HEK293 (cell line): ENCODE measurements around the gene C11orf91.

ENCODE experiments used
- ATF2 ChIP-seq: fragments of 450-650 bp; formaldehyde crosslinking; IDR thresholded peaks from 2 replicates; pipeline ENCODE4 v1.5.1; 2016; ENCODE audit warnings: missing biosample characterization, missing genetic modification characterization, low read depth
- BCL6B ChIP-seq: fragments of 450-650 bp; formaldehyde crosslinking; IDR thresholded peaks from 2 replicates; pipeline ENCODE4 v1.5.1; 2017; ENCODE audit warnings: missing biosample characterization, missing genetic modification characterization
- GLIS1 ChIP-seq: fragments of 450-650 bp; formaldehyde crosslinking; IDR thresholded peaks from 2 replicates; pipeline ENCODE4 v1.5.1; 2016; ENCODE audit warnings: missing biosample characterization, missing genetic modification characterization
- KLF16 ChIP-seq: fragments of 450-650 bp; formaldehyde crosslinking; IDR thresholded peaks from 2 replicates; pipeline ENCODE4 v1.5.1; 2017; ENCODE audit warnings: missing biosample characterization, missing genetic modification characterization
- KLF9 ChIP-seq: fragments of 450-650 bp; formaldehyde crosslinking; IDR thresholded peaks from 2 replicates; pipeline ENCODE4 v1.5.1; 2016; ENCODE audit warnings: missing biosample characterization, missing genetic modification characterization, low read depth
- OSR2 ChIP-seq: fragments of 450-650 bp; formaldehyde crosslinking; IDR thresholded peaks from 2 replicates; pipeline ENCODE4 v1.5.1; 2016; ENCODE audit warnings: missing biosample characterization, missing genetic modification characterization
- OVOL3 ChIP-seq: fragments of 450-650 bp; formaldehyde crosslinking; IDR thresholded peaks from 2 replicates; pipeline ENCODE4 v1.5.1; 2016; ENCODE audit warnings: missing biosample characterization, missing genetic modification characterization
- SETDB1 ChIP-seq: IDR thresholded peaks from one replicate; pipeline ENCODE4 v1.6.1; 2017; ENCODE audit warnings: mild to moderate bottlenecking, low read length, moderate library complexity, mixed read lengths; ENCODE audit not compliant: insufficient read length
- SP7 ChIP-seq: fragments of 450-650 bp; formaldehyde crosslinking; IDR thresholded peaks from 2 replicates; pipeline ENCODE4 v1.5.1; 2016; ENCODE audit warnings: missing biosample characterization, missing genetic modification characterization
- TCF7L2 ChIP-seq: IDR thresholded peaks from 2 replicates; pipeline ENCODE4 v1.6.1; 2011; ENCODE audit warnings: low read depth, mild to moderate bottlenecking, inconsistent platforms, low read length, moderate library complexity, borderline replicate concordance
- TRIM28 ChIP-seq: IDR thresholded peaks from 2 replicates; pipeline ENCODE4 v1.6.1; 2011; ENCODE audit warnings: low read length, control low read depth, borderline replicate concordance
- ZFP37 ChIP-seq: fragments of 450-650 bp; formaldehyde crosslinking; IDR thresholded peaks from 2 replicates; pipeline ENCODE4 v1.5.1; 2016; ENCODE audit warnings: missing biosample characterization, missing genetic modification characterization
- ZNF140 ChIP-seq: fragments of 450-650 bp; formaldehyde crosslinking; IDR thresholded peaks from 2 replicates; pipeline ENCODE4 v1.5.1; 2016; ENCODE audit warnings: missing biosample characterization, missing genetic modification characterization
- ZNF292 ChIP-seq: fragments of 450-650 bp; formaldehyde crosslinking; IDR thresholded peaks from 2 replicates; pipeline ENCODE4 v1.5.1; 2016; ENCODE audit warnings: low read depth, missing biosample characterization, missing genetic modification characterization, borderline replicate concordance
- ZNF366 ChIP-seq: fragments of 450-650 bp; formaldehyde crosslinking; conservative IDR thresholded peaks from 2 replicates; pipeline ENCODE4 v1.5.1; 2016; ENCODE audit warnings: missing biosample characterization, missing genetic modification characterization
- ZNF416 ChIP-seq: fragments of 450-650 bp; formaldehyde crosslinking; IDR thresholded peaks from 2 replicates; pipeline ENCODE4 v1.5.1; 2016; ENCODE audit warnings: missing biosample characterization, missing genetic modification characterization
- ZNF488 ChIP-seq: fragments of 450-650 bp; formaldehyde crosslinking; IDR thresholded peaks from 2 replicates; pipeline ENCODE4 v1.5.1; 2016; ENCODE audit warnings: missing biosample characterization, missing genetic modification characterization
- ZNF501 ChIP-seq: fragments of 450-650 bp; formaldehyde crosslinking; IDR thresholded peaks from 2 replicates; pipeline ENCODE4 v1.5.1; 2016; ENCODE audit warnings: missing biosample characterization, missing genetic modification characterization
- ZNF549 ChIP-seq: fragments of 450-650 bp; IDR thresholded peaks from 2 replicates; pipeline ENCODE4 v1.5.1; 2018; ENCODE audit warnings: missing biosample characterization, missing genetic modification characterization, mild to moderate bottlenecking, inconsistent platforms, moderate library complexity
- ZNF555 ChIP-seq: fragments of 450-650 bp; formaldehyde crosslinking; conservative IDR thresholded peaks from 2 replicates; pipeline ENCODE4 v1.5.1; 2017; ENCODE audit warnings: missing biosample characterization, mild to moderate bottlenecking, missing genetic modification characterization, inconsistent platforms
- ZNF639 ChIP-seq: fragments of 450-650 bp; formaldehyde crosslinking; IDR thresholded peaks from 2 replicates; pipeline ENCODE4 v1.5.1; 2016; ENCODE audit warnings: missing biosample characterization, missing genetic modification characterization
- ZNF654 ChIP-seq: fragments of 450-650 bp; formaldehyde crosslinking; IDR thresholded peaks from 2 replicates; pipeline ENCODE4 v1.5.1; 2016; ENCODE audit warnings: low read depth, missing biosample characterization, missing genetic modification characterization
- ZNF670 ChIP-seq: fragments of 450-650 bp; formaldehyde crosslinking; IDR thresholded peaks from 2 replicates; pipeline ENCODE4 v1.5.1; 2016; ENCODE audit warnings: missing biosample characterization, missing genetic modification characterization, low read depth
- ZNF76 ChIP-seq: fragments of 450-650 bp; formaldehyde crosslinking; IDR thresholded peaks from 2 replicates; pipeline ENCODE4; 2016; ENCODE audit warnings: low read depth, missing biosample characterization, missing genetic modification characterization, borderline replicate concordance
- ZNF792 ChIP-seq: fragments of 450-650 bp; formaldehyde crosslinking; IDR thresholded peaks from 2 replicates; pipeline ENCODE4 v1.5.1; 2016; ENCODE audit warnings: missing biosample characterization, missing genetic modification characterization
- ZSCAN16 ChIP-seq: fragments of 450-650 bp; formaldehyde crosslinking; IDR thresholded peaks from 2 replicates; pipeline ENCODE4 v1.5.1; 2016; ENCODE audit warnings: missing biosample characterization, missing genetic modification characterization
- ZXDB ChIP-seq: fragments of 450-650 bp; formaldehyde crosslinking; IDR thresholded peaks from 2 replicates; pipeline ENCODE4 v1.5.1; 2016; ENCODE audit warnings: missing biosample characterization, missing genetic modification characterization
- TF ChIP-seq, protein P1 (sequence below): fragments of 450-650 bp; formaldehyde crosslinking; IDR thresholded peaks from 2 replicates; pipeline ENCODE4 v1.5.1; 2016; ENCODE audit warnings: missing biosample characterization, missing genetic modification characterization, borderline replicate concordance
- TF ChIP-seq, protein P2 (sequence below): fragments of 450-650 bp; IDR thresholded peaks from 2 replicates; pipeline ENCODE4 v1.5.1; 2018; ENCODE audit warnings: missing biosample characterization, missing genetic modification characterization
- TF ChIP-seq, protein P3 (sequence below): fragments of 450-650 bp; formaldehyde crosslinking; IDR thresholded peaks from 2 replicates; pipeline ENCODE4 v1.5.1; 2016; ENCODE audit warnings: missing biosample characterization, missing genetic modification characterization

Gene C11orf91

GRCh38 chr11:33736148-33736812 lies 35.7 kb upstream of the C11orf91 start, which contains the start of gene CD59 (continued):
- TF ChIP-seq ZNF140 (tag by site-specific recombination) (no peak), GLIS1 (peak; percentile 61; the same call in 1 of the 2 replicates), ZNF292 (no peak), ZNF501 (peak; percentile 55), ZFP37 (tag by site-specific recombination) (no peak), ZNF792 (tag by site-specific recombination) (0 out of 2 replicates have a peak, but pooled peaks have one; percentile 35), ZNF366 (tag by site-specific recombination) (peak; percentile 91), ZSCAN16 (tag by site-specific recombination) (no peak), ZNF639 (tag by site-specific recombination) (no peak), ZNF76 (peak; percentile 64; the same call in 1 of the 2 replicates), KLF16 (tag by site-specific recombination) (peak; percentile 59), SP7 (tag by site-specific recombination) (peak; percentile 67), SETDB1 (no peak), ZNF488 (no peak), ZXDB (tag by site-specific recombination) (peak; percentile 46; the same call in 1 of the 2 replicates), TCF7L2 (no peak), TRIM28 (no peak), ZNF555 (tag by site-specific recombination) (no peak), OVOL3 (tag by site-specific recombination) (no peak), ZNF549 (tag by site-specific recombination) (no peak), ZNF654 (no peak), ZNF670 (tag by site-specific recombination) (no peak), BCL6B (tag by site-specific recombination) (no peak), ATF2 (tag by site-specific recombination) (no peak), OSR2 (tag by site-specific recombination) (no peak), KLF9 (tag by site-specific recombination) (peak; percentile 92), ZNF416 (tag by site-specific recombination) (no peak)
- TF ChIP-seq, protein P1, sequence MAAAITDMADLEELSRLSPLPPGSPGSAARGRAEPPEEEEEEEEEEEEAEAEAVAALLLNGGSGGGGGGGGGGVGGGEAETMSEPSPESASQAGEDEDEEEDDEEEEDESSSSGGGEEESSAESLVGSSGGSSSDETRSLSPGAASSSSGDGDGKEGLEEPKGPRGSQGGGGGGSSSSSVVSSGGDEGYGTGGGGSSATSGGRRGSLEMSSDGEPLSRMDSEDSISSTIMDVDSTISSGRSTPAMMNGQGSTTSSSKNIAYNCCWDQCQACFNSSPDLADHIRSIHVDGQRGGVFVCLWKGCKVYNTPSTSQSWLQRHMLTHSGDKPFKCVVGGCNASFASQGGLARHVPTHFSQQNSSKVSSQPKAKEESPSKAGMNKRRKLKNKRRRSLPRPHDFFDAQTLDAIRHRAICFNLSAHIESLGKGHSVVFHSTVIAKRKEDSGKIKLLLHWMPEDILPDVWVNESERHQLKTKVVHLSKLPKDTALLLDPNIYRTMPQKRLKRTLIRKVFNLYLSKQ = no peak
- TF ChIP-seq, protein P2, sequence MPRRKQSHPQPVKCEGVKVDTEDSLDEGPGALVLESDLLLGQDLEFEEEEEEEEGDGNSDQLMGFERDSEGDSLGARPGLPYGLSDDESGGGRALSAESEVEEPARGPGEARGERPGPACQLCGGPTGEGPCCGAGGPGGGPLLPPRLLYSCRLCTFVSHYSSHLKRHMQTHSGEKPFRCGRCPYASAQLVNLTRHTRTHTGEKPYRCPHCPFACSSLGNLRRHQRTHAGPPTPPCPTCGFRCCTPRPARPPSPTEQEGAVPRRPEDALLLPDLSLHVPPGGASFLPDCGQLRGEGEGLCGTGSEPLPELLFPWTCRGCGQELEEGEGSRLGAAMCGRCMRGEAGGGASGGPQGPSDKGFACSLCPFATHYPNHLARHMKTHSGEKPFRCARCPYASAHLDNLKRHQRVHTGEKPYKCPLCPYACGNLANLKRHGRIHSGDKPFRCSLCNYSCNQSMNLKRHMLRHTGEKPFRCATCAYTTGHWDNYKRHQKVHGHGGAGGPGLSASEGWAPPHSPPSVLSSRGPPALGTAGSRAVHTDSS = 0 out of 2 replicates have a peak, but pooled peaks have one; percentile 50
- TF ChIP-seq, protein P3, sequence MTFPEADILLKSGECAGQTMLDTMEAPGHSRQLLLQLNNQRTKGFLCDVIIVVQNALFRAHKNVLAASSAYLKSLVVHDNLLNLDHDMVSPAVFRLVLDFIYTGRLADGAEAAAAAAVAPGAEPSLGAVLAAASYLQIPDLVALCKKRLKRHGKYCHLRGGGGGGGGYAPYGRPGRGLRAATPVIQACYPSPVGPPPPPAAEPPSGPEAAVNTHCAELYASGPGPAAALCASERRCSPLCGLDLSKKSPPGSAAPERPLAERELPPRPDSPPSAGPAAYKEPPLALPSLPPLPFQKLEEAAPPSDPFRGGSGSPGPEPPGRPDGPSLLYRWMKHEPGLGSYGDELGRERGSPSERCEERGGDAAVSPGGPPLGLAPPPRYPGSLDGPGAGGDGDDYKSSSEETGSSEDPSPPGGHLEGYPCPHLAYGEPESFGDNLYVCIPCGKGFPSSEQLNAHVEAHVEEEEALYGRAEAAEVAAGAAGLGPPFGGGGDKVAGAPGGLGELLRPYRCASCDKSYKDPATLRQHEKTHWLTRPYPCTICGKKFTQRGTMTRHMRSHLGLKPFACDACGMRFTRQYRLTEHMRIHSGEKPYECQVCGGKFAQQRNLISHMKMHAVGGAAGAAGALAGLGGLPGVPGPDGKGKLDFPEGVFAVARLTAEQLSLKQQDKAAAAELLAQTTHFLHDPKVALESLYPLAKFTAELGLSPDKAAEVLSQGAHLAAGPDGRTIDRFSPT (tag by site-specific recombination) = peak; percentile 31; the same call in 1 of the 2 replicates
